ENCODE data around the gene PABPN1. TPM values are rescaled to one million over a fixed set of nuclear protein-coding genes. Genes with fewer than 3 reads are reported as not detected.

Gene PABPN1
- total and polyA plus RNA-seq, 2 of the 13 experiments (the other 11 are each of a cell fraction or from before 2014, with no cell fraction given) = 233 to 524 TPM

DNA sequence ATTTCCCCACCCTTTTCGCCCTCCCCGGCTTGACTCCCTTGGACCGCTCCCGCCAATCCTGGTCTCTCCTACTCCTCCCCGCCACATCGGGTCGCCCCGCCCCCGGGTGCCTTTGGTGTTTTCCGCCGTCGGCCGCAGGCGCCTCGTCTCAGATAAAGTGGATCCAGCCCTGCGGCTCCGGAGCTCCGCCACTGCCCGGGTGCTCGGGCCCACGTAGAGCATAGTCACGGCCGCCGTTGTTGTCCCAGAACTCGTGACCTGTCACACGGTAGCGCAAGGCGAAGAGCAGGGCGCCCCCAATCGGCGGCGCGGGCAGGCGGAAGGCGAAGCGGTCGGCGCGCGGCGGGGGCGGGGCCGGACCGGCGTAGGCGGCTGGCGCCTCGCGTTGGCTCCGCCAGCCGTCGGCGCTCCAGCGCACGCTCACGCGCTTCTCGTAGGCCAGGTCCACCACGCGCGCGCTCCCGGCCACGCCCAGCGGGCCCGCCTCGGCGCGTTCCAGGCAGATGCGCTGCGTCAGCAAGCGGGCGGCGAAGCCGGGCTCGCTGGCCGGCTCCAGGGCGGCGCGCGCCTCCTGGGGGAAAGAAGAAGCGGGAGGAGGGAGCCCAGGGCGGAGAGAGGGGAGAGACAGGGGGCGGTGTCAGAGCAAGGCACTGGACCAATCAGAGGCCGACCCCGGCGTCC is 19.8 kb upstream of the PABPN1 start (continued):
- TF ChIP-seq, protein P1, sequence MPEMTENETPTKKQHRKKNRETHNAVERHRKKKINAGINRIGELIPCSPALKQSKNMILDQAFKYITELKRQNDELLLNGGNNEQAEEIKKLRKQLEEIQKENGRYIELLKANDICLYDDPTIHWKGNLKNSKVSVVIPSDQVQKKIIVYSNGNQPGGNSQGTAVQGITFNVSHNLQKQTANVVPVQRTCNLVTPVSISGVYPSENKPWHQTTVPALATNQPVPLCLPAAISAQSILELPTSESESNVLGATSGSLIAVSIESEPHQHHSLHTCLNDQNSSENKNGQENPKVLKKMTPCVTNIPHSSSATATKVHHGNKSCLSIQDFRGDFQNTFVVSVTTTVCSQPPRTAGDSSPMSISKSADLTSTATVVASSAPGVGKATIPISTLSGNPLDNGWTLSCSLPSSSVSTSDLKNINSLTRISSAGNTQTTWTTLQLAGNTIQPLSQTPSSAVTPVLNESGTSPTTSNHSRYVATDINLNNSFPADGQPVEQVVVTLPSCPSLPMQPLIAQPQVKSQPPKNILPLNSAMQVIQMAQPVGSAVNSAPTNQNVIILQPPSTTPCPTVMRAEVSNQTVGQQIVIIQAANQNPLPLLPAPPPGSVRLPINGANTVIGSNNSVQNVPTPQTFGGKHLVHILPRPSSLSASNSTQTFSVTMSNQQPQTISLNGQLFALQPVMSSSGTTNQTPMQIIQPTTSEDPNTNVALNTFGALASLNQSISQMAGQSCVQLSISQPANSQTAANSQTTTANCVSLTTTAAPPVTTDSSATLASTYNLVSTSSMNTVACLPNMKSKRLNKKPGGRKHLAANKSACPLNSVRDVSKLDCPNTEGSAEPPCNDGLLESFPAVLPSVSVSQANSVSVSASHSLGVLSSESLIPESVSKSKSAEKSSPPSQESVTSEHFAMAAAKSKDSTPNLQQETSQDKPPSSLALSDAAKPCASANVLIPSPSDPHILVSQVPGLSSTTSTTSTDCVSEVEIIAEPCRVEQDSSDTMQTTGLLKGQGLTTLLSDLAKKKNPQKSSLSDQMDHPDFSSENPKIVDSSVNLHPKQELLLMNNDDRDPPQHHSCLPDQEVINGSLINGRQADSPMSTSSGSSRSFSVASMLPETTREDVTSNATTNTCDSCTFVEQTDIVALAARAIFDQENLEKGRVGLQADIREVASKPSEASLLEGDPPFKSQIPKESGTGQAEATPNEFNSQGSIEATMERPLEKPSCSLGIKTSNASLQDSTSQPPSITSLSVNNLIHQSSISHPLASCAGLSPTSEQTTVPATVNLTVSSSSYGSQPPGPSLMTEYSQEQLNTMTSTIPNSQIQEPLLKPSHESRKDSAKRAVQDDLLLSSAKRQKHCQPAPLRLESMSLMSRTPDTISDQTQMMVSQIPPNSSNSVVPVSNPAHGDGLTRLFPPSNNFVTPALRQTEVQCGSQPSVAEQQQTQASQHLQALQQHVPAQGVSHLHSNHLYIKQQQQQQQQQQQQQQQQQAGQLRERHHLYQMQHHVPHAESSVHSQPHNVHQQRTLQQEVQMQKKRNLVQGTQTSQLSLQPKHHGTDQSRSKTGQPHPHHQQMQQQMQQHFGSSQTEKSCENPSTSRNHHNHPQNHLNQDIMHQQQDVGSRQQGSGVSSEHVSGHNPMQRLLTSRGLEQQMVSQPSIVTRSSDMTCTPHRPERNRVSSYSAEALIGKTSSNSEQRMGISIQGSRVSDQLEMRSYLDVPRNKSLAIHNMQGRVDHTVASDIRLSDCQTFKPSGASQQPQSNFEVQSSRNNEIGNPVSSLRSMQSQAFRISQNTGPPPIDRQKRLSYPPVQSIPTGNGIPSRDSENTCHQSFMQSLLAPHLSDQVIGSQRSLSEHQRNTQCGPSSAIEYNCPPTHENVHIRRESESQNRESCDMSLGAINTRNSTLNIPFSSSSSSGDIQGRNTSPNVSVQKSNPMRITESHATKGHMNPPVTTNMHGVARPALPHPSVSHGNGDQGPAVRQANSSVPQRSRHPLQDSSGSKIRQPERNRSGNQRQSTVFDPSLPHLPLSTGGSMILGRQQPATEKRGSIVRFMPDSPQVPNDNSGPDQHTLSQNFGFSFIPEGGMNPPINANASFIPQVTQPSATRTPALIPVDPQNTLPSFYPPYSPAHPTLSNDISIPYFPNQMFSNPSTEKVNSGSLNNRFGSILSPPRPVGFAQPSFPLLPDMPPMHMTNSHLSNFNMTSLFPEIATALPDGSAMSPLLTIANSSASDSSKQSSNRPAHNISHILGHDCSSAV (CRISPR knock-in tag; IDR thresholded peaks at IDR 0.05; ENCODE audit: borderline replicate concordance) = no peak
- TF ChIP-seq STAT6 (CRISPR knock-in tag; IDR thresholded peaks at IDR 0.05; ENCODE audit: borderline replicate concordance) (no peak), ATF7-NPFF (CRISPR knock-in tag; IDR thresholded peaks at IDR 0.05; ENCODE audit: low read depth) (peak; percentile 90), CBX1 (IDR thresholded peaks at IDR 0.05; ENCODE audit: low read depth) (peak; percentile 89), DNMT1 (CRISPR knock-in tag; IDR thresholded peaks at IDR 0.05) (peak; percentile 23; the same call in 1 of the 2 replicates), RNF2 (conservative IDR thresholded peaks at IDR 0.05; ENCODE audit: low read depth) (peak; percentile 76), SMAD9 (CRISPR knock-in tag; IDR thresholded peaks at IDR 0.05) (peak; percentile 90), ZNF773 (CRISPR knock-in tag; IDR thresholded peaks at IDR 0.05; ENCODE audit: borderline replicate concordance) (no peak), ZNF10 (CRISPR knock-in tag; IDR thresholded peaks at IDR 0.05; ENCODE audit: borderline replicate concordance, low read depth) (no peak), RFX3 (CRISPR knock-in tag; IDR thresholded peaks at IDR 0.05) (no peak), HNRNPUL1 (IDR thresholded peaks at IDR 0.05; ENCODE audit: low read depth, low read length) (no peak), ZNF224 (CRISPR knock-in tag; IDR thresholded peaks at IDR 0.05) (no peak; the same call in 1 of the 2 replicates), HMGA1 (CRISPR knock-in tag; conservative IDR thresholded peaks at IDR 0.05) (no peak), MZF1 (CRISPR knock-in tag; IDR thresholded peaks at IDR 0.05; ENCODE audit: borderline replicate concordance) (peak; percentile 91; the same call in 1 of the 2 replicates), HNRNPL (IDR thresholded peaks at IDR 0.05; ENCODE audit: low read depth, low read length) (peak; percentile 60; the same call in 1 of the 2 replicates)
- TF ChIP-seq, protein P2, sequence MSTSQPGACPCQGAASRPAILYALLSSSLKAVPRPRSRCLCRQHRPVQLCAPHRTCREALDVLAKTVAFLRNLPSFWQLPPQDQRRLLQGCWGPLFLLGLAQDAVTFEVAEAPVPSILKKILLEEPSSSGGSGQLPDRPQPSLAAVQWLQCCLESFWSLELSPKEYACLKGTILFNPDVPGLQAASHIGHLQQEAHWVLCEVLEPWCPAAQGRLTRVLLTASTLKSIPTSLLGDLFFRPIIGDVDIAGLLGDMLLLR (CRISPR knock-in tag; IDR thresholded peaks at IDR 0.05) = peak; percentile 78; the same call in 1 of the 2 replicates
